Hematopoietic multipotent progenitor cell treated with erythropoietin and hydrocortisone succinate and interleukin-3 and kit ligand, for 8 days (in vitro differentiated cells): ENCODE measurements around the gene SARM1.
"Not testable (repeated sequence)": the region's sequence is repeated elsewhere in the genome, so short reads cannot be mapped to it uniquely, and the experiment has no call there.

ENCODE experiments used
- DNase-seq: peaks from one replicate; pipeline ENCODE4 v3.0.0-alpha.2; 2015

The SARM1 gene

DNA sequence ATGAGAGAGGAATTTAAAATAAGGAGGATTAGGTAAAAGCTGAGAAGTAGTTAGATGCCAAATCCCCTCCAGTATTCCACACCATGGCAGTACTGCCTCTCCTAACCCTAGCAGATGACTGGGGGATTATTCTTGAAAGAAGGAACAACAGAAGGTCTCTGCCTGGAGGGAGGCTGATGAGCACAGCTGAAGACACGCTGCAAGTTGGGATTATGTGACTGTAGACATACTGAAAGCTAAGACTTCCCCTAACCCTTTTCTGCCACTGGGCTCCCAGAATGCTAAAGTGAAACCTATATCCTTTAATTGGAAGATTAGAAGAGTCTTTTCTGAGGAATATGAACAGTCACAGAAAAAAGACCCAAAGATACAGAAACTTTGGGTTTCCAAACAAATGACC is 62.2 kb downstream of the SARM1 start:
- DNase-seq = no peak

DNA sequence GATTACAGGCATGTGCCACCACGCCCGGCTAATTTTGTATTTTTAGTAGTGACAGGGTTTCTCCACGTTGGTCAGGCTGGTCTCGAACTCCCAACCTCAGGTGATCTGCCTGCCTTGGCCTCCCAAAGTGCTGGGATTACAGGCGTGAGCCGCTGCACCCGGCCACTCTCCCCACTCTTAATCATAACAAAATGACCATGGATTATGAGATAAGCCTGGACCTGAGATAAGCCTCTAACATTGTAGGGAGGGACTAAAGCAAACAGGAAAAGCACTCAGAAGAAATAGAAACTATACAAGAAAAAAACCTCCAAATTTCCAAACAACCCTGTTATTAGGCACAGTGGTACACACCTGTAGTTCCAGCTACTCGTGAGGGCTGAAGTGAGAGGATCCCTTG is 62.8 kb downstream of the SARM1 start:
- DNase-seq = not testable (repeated sequence)

DNA sequence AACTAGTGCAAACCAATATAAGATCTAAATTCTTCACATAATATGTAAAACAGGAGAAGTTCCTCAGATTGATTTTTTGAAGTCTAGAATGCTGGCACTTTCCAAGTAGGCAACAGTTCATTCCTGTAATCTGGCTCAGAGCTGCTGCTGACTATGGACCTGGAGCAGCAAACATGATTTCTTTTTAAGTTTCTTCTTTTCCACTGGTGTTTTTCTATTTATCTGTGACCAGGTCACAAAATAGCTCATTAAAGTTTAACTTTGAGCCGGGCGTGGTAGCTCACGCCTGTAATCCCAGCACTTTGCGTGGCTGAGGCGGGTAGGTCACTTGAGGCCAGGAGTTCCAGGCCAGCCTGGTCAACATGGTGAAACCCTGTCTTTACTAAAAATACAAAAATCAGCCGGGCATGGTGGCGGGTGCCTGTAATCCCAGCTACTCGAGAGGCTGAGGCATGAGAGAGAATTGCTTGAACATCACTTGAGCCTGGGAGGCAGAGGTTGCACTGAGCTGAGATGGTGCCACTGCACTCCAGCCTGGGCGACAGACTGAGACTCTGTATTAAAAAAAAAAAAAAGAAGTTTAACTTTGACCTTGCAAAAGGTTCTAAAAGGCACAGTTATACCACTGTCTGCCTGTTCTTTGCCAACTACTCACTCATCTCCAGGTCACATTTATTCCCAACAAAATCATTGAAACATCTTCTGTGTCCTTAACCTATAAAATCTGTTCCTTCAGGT is 72.6 kb downstream of the SARM1 start:
- no peak for DNase-seq

DNA sequence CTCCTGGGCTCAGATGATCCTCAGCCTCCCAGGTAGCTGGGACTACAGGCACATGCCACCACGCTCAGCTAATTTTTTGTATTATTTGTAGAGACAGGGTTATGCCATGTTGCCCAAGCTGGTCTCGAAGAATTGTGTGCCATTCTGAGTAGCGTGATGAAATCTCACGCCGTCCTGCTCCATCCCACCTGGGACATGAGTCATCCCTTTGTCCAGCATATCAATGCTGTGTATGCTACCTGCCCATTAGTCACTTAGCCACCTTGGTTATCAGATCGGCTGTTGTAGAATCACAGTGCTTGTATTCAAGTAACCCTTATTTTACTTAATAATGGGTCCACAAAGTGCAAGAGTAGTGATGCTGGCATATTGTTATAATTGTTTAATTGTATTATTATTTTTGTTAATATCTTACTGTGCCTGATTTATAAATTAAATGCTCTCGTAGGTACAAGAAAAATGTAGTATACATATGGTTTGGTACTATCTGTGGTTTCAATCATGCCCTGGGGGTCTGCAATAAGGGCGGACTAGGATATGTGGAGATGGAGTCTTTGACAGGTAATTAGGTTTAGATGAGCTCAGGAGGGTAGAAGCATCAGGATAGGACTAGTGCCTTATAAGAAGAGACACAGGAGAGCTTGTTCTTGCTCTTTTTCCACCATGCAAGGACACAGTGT is 75.4 kb downstream of the SARM1 start:
- DNase-seq = no peak

DNA sequence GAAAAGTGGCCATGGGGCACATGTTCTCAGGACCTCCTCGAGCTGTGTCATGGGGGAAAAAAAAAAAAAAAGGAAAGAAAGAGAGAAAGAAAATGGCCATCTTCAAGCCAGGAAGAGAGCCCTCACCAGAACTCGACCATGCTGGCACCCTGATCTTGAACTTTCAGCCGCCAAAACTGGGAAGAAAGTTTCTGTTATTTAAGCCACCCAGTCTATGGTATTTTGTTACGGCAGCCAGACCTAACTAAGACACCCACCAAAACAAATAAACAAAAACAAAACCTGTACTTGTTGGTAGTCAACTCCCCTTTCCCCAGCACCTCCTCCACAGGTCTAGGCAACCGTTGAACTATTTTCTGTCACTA is 75.9 kb downstream of the SARM1 start:
- no peak for DNase-seq

DNA sequence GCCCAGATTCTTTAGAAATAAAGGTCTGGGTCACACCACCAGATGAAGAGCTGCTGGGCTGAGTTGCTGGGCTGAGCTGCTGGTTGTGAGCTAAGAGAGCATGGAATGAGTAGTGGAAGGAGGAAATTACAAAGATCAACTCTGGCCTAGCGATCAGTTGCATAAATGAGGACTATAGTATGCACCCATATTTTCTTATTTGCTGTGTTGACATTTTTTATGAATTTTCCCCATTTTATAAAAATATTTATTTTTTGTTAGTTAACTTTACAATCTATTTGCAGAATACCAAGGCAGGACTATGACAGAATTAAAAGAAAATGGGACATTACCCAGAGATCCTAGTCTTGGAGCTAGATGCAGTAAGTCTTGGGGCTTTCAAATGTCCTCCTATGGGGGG is 78.4 kb downstream of the SARM1 start:
- no peak for DNase-seq
